GM19452 (cell line): ENCODE data around the gene GPRASP2.
A peak's percentile ranks its signal among the peaks of the same experiment; 100 is the strongest.
"Not testable (repeated sequence)": the region's sequence is repeated elsewhere in the genome, so short reads cannot be mapped to it uniquely, and the experiment has no call there.

Experiments
- ATAC-seq: cut with Tn5 transposase; IDR thresholded peaks from one replicate; pipeline ENCODE4 v1.9.1; 2021; ENCODE audit not compliant: unreplicated experiment

Gene GPRASP2

GRCh38 chrX:102712216-102712966, at the start of gene GPRASP2:
GPRASP2 (plus strand) TSS chrX:102712448; CDS start chrX:102714870, 2,422 bp downstream.
- ATAC-seq: no peak

GRCh38 chrX:102663820-102664219, 48.4 kb upstream of the GPRASP2 start:
- ATAC-seq: not testable (repeated sequence)

- ATAC-seq: not testable (repeated sequence)
Observed at GRCh38 chrX:102667034-102667433, 45.2 kb upstream of the GPRASP2 start.

GRCh38 chrX:102669526-102669925, 42.7 kb upstream of the GPRASP2 start:
- no peak for ATAC-seq

- ATAC-seq: no peak
Observed at GRCh38 chrX:102672856-102673255, 39.4 kb upstream of the GPRASP2 start.

- ATAC-seq: not testable (repeated sequence)
Observed at GRCh38 chrX:102677479-102677878, 34.8 kb upstream of the GPRASP2 start.

- ATAC-seq: no peak
Observed at GRCh38 chrX:102684772-102685520, 27.3 kb upstream of the GPRASP2 start.

- ATAC-seq: no peak
Observed at GRCh38 chrX:102694749-102695148, 17.5 kb upstream of the GPRASP2 start.

GRCh38 chrX:102696306-102696705, 15.9 kb upstream of the GPRASP2 start:
- no peak for ATAC-seq

GRCh38 chrX:102697494-102697893, 14.8 kb upstream of the GPRASP2 start:
- no peak for ATAC-seq

GRCh38 chrX:102708900-102709299, 3.3 kb upstream of the GPRASP2 start:
- ATAC-seq: no peak

GRCh38 chrX:102711872-102712215, 404 bp upstream of the GPRASP2 start:
- no peak for ATAC-seq

GRCh38 chrX:102712981-102713625, 855 bp downstream of the GPRASP2 start:
- no peak for ATAC-seq

- no peak for ATAC-seq
Observed at GRCh38 chrX:102714994-102715393, 2.7 kb downstream of the GPRASP2 start.

- no peak for ATAC-seq
Observed at GRCh38 chrX:102715967-102716366, 3.7 kb downstream of the GPRASP2 start.

- peak; percentile 99 for ATAC-seq
Observed at GRCh38 chrX:102720237-102721168, 8.3 kb downstream of the GPRASP2 start, which contains the start of gene GPRASP3. GPRASP3 (plus strand) TSS chrX:102720743; CDS start chrX:102748996, 28,253 bp downstream.

- not testable (repeated sequence) for ATAC-seq
Observed at GRCh38 chrX:102721169-102721506, 8.9 kb downstream of the GPRASP2 start.

GRCh38 chrX:102723456-102723855, 11.2 kb downstream of the GPRASP2 start:
- ATAC-seq: no peak

- ATAC-seq: no peak
Observed at GRCh38 chrX:102727761-102728160, 15.5 kb downstream of the GPRASP2 start.

GRCh38 chrX:102728646-102729045, 16.4 kb downstream of the GPRASP2 start:
- ATAC-seq: no peak

- no peak for ATAC-seq
Observed at GRCh38 chrX:102739657-102740056, 27.4 kb downstream of the GPRASP2 start.
